HepG2 (cell line): ENCODE data around the gene NUP214. TPM values are rescaled to one million over a fixed set of nuclear protein-coding genes. Genes with fewer than 3 reads are reported as not detected.

Experiments used
- ATAC-seq: fragments of 200-7000 bp; cut with Tn5 transposase; 3 replicates; pipeline ENCODE4 v1.9.1; 2020; ENCODE audit warnings: mild to moderate bottlenecking, moderate library complexity
- BruUV-seq: library from RNA; stranded (reverse); fragments of 400-500 nt; replicated peaks from 2 replicates; lab custom pipeline; 2021; lab: Mats Ljungman, UMichigan
- CTCF ChIA-PET: fragments of 300-600 bp; formaldehyde crosslinking; extraction: SDS; loops from one replicate; lab custom pipeline; 2021; ENCODE audit warnings: low total read pairs, inconsistent platforms, low intra/inter-chr PET ratio; lab: Yijun Ruan, JAX
- POLR2A ChIA-PET: fragments of 350-600 bp; sonication (Branson Sonifier 250); formaldehyde crosslinking; loops from one replicate; lab custom pipeline; 2020; ENCODE audit warnings: antibody characterized with exemption, inconsistent platforms; lab: Yijun Ruan, JAX
- DNase-seq: peaks from one replicate; pipeline ENCODE4 v3.0.0-alpha.2; 2015; ENCODE audit warnings: low spot score
- FAIRE-seq: peaks from 3 replicates; lab custom pipeline; 2011; peaks lifted over from hg19 to GRCh38; lab: Jason Lieb, UNC
- H2AFZ ChIP-seq: one replicate; pipeline ENCODE4 v1.6.1; 2011; ENCODE audit warnings: low read length, inconsistent platforms
- H3K27ac ChIP-seq: fragments of 300-600 bp; 3 replicates; pipeline ENCODE4 v1.8.0; 2011; ENCODE audit warnings: mixed run types, mild to moderate bottlenecking, mixed read lengths, low read length, inconsistent platforms; ENCODE audit not compliant: insufficient read depth; ENCODE audit errors: extremely low read length
- H3K27me3 ChIP-seq, 2 experiments: fragments of 200-600 bp in 1 of 2; 2 replicates in 1 of 2; 3 replicates in 1 of 2; pipeline versions ENCODE4 v1.6.0 to v1.8.0; 2011; ENCODE audit warnings: low read length in 2 of 2, mild to moderate bottlenecking in 2 of 2, moderate library complexity in 2 of 2, inconsistent platforms in 1 of 2; ENCODE audit not compliant: insufficient read depth in 2 of 2, control insufficient read depth in 1 of 2
- H3K36me3 ChIP-seq, 2 experiments: fragments of 200-600 bp in 1 of 2; replicated peaks in 1 of 2; 2 replicates in 1 of 2; 3 replicates in 1 of 2; pipeline versions ENCODE4 v1.5.1 to v1.8.0; 2011; ENCODE audit warnings: low read length in 2 of 2, inconsistent platforms in 1 of 2; ENCODE audit not compliant: insufficient read depth in 2 of 2, control insufficient read depth in 1 of 2
- H3K4me1 ChIP-seq: 2 replicates; pipeline ENCODE4 v1.5.1; 2012; ENCODE audit warnings: low read length, inconsistent platforms; ENCODE audit not compliant: insufficient read depth
- H3K4me2 ChIP-seq: 2 replicates; pipeline ENCODE4 v1.6.0; 2011; ENCODE audit warnings: low read depth, low read length, inconsistent platforms
- H3K4me3 ChIP-seq, 3 experiments: fragments of 200-600 bp in 1 of 3; sonication (generic), shearing (Covaris generic) in 1 of 3; replicated peaks in 1 of 3; 2 replicates each; pipeline ENCODE4 v1.5.1; 2011 to 2016; ENCODE audit warnings: low read length in 3 of 3, inconsistent platforms in 2 of 3, low read depth in 2 of 3, mild to moderate bottlenecking in 2 of 3, control low read depth in 1 of 3, mixed read lengths in 1 of 3; ENCODE audit not compliant: insufficient read depth in 1 of 3
- H3K79me2 ChIP-seq: one replicate; pipeline ENCODE4 v1.6.1; 2011; ENCODE audit warnings: low read length, inconsistent platforms; ENCODE audit not compliant: insufficient read depth
- H3K9ac ChIP-seq: 2 replicates; pipeline ENCODE4 v1.6.0; 2011; ENCODE audit warnings: mild to moderate bottlenecking, low read depth, low read length, inconsistent platforms; ENCODE audit not compliant: insufficient read depth
- H3K9me3 ChIP-seq: 2 replicates; pipeline ENCODE4 v1.5.1; 2012; ENCODE audit warnings: mild to moderate bottlenecking, low read length
- H4K20me1 ChIP-seq: 2 replicates; pipeline ENCODE4 v1.6.0; 2011; ENCODE audit warnings: inconsistent platforms, mild to moderate bottlenecking, low read length, moderate library complexity; ENCODE audit not compliant: insufficient read depth
- KLF6 ChIP-seq: IDR thresholded peaks from 2 replicates; pipeline ENCODE4 v1.8.0; 2016; ENCODE audit warnings: missing biosample characterization, missing genetic modification reagents
- NFYB ChIP-seq: sonication (generic); formaldehyde crosslinking; IDR thresholded peaks from 2 replicates; pipeline ENCODE4 v1.4.0; 2020; ENCODE audit warnings: missing genetic modification reagents
- NFYC ChIP-seq: IDR thresholded peaks from 2 replicates; pipeline ENCODE4 v1.6.1; 2016; ENCODE audit warnings: missing genetic modification reagents, missing compliant biosample characterization
- PPARG ChIP-seq: conservative IDR thresholded peaks from 2 replicates; pipeline ENCODE4 v1.6.1; 2016; ENCODE audit warnings: missing biosample characterization, missing genetic modification reagents
- RAD51 ChIP-seq: fragments of 450-650 bp; IDR thresholded peaks from 2 replicates; pipeline ENCODE4 v1.6.1; 2016; ENCODE audit warnings: borderline replicate concordance
- ZNF451 ChIP-seq: sonication (generic); formaldehyde crosslinking; IDR thresholded peaks from 2 replicates; pipeline ENCODE4 v1.5.0; 2020; ENCODE audit warnings: mild to moderate bottlenecking, missing genetic modification reagents
- WGBS: methylation state at CpG from one replicate; pipeline ENCODE4 v1.1.6; 2017; ENCODE audit warnings: low lambda C conversion rate; 5-methylcytosine and 5-hydroxymethylcytosine counted together
- in situ Hi-C: cut with HindIII; loops from 2 replicates; pipeline ENCODE4 v1.10.0; 2017; ENCODE audit warnings: low pct_unique_long_range_greater_than_20kb; ENCODE audit not compliant: extremely low pct_ligation_motif_present
- intact Hi-C: fragments of 100-400 bp; cut with micrococcal nuclease; formaldehyde crosslinking; loops from one replicate; pipeline ENCODE4 v1.10.0; 2022; ENCODE audit not compliant: unreplicated experiment
- polyA plus RNA-seq, 8 experiments: library from polyadenylated mRNA; depleted of rRNA in 3 of 8; stranded (reverse) in 7 of 8; unstranded in 1 of 8; fragments of >200 nt; fragmentation: Illumina TruSeq in 4 of 8; extraction: Trizol in 4 of 8; gene quantifications; 2 replicates each; pipeline versions ENCODE4 v1.2.1 to v1.2.3, GENCODE V29; 2011 to 2016; ENCODE audit warnings: low read depth in 4 of 8, missing spikeins in 1 of 8, mixed read lengths in 1 of 8; ENCODE audit not compliant: insufficient read depth in 1 of 8
- total RNA-seq, 5 experiments: library from RNA; depleted of rRNA; stranded (reverse); fragments of >200 nt; fragmentation: Illumina TruSeq; extraction: Trizol; gene quantifications; 2 replicates each; pipeline ENCODE4 v1.2.3, GENCODE V29; 2016; ENCODE audit warnings: low read depth in 1 of 5
- TF ChIP-seq, protein P1 (sequence below), 2 experiments: sonication (generic) in 1 of 2; formaldehyde crosslinking in 1 of 2; IDR thresholded peaks; 2 replicates each; pipeline versions ENCODE4 v1.5.1 to v1.6.1; 2011 to 2020; ENCODE audit warnings: borderline replicate concordance in 1 of 2, low read depth in 1 of 2, low read length in 1 of 2, mild to moderate bottlenecking in 1 of 2, missing genetic modification reagents in 1 of 2, moderate library complexity in 1 of 2
- TF ChIP-seq, protein P2 (sequence below): sonication (generic); formaldehyde crosslinking; IDR thresholded peaks from 2 replicates; pipeline ENCODE4 v1.5.1; 2020; ENCODE audit warnings: missing genetic modification reagents, mild to moderate bottlenecking, borderline replicate concordance

NUP214 gene
- total and polyA plus RNA-seq, 2 of the 13 experiments (the other 11 are each of a cell fraction or from before 2014, with no cell fraction given): 8.4 to 16.0 TPM

DNA sequence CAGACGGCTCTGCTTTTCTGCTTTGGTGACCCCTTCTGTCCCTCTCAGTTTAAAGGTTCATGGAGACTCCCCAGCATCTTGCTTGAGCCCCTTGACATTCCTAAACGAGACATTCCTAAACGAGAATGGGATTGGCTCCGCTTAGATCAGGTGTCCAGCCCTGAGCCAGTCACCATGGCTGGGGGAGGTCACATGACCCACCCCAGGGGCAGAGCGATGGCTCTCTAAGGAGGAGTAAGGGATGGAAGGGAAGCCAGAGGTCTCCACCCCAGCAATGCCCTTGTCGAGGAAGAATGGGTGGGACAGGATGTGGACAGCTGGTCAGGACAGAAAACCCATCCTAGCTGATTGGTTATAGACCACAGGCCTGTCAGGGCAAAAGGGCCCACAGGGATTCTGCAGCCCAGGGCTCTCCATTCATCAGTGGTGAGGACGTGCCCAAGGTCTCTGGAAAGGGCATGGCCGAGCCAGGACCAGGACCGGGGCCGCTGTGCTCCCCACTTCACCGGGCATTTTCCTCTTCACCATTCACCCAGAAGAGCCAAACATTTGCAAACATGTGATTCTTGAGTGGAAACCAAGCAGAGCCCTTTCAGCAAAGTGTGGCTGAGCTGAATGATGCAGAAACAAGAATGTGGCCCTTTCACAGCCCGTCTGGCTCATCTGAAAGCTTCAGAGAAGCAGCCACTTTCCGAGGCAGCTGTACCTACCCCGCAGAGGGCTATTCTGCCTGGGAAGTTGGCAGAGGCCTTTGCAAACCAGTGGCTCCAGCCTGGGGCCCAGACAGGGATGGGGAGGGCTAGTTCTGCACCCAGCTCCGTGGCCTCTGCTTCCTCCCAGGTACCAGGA, 48.8 kb upstream of the NUP214 start:
- no peak overlapping the region for H3K9ac ChIP-seq
- H3K79me2 ChIP-seq: no peaks in the 10 kb centered on the region
- no peaks in the 10 kb centered on the region for H3K36me3 ChIP-seq
- no peaks in the 10 kb centered on the region for H4K20me1 ChIP-seq
- no peak for DNase-seq
- 31% methylated on average over 9 of the region's 15 CpGs for WGBS
- ChIA-PET CTCF (no interaction called here), POLR2A (no interaction called here)
- in situ Hi-C loops (no loop called here), intact Hi-C loops (no loop called here)
- H3K4me2 ChIP-seq: 0 out of 2 replicates have a peak overlapping the region, but pooled peaks have one; percentile 13
- peak; percentile 18 for ATAC-seq
- FAIRE-seq: no peak
- TF ChIP-seq RAD51 (peak; percentile 62), NFYC (CRISPR knock-in tag) (0 out of 2 replicates have a peak, but pooled peaks have one; percentile 40), PPARG (CRISPR knock-in tag) (no peak), KLF6 (CRISPR knock-in tag) (no peak), ZNF451 (no peak), NFYB (peak; percentile 47; the same call in 1 of the 2 replicates)
- TF ChIP-seq, protein P1, sequence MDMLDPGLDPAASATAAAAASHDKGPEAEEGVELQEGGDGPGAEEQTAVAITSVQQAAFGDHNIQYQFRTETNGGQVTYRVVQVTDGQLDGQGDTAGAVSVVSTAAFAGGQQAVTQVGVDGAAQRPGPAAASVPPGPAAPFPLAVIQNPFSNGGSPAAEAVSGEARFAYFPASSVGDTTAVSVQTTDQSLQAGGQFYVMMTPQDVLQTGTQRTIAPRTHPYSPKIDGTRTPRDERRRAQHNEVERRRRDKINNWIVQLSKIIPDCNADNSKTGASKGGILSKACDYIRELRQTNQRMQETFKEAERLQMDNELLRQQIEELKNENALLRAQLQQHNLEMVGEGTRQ (IDR thresholded peaks at IDR 0.05; ENCODE audit: low read depth, low read length): peak; percentile 65; the same call in 1 of the 2 replicates
- TF ChIP-seq, protein P1 (CRISPR knock-in tag; IDR thresholded peaks at IDR 0.05; ENCODE audit: borderline replicate concordance): peak; percentile 52; the same call in 1 of the 2 replicates
- TF ChIP-seq, protein P2, sequence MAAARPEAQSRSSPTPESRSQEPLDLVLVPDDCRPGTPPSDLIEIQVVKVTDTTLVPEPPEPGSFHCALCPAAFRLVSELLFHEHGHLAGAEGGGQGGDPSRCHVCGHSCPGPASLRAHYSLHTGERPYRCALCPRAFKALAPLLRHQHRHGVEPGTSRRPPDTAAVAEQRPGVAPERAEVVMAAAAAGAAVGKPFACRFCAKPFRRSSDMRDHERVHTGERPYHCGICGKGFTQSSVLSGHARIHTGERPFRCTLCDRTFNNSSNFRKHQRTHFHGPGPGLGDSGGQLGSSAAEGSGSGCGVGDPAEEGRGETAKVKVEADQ (CRISPR knock-in tag): no peak
- BruUV-seq: no TSS peak
- H3K9me3 ChIP-seq: no peaks in the 10 kb centered on the region
- H3K27me3 ChIP-seq: peaks cover 6 to 51% of the 10 kb centered on the region in 2 experiments; a peak in 4 of 5 replicates
- no peak overlapping the region for H3K27ac ChIP-seq
- H2AFZ ChIP-seq: no peak overlapping the region
- H3K4me3 ChIP-seq: no peak overlapping the region
- H3K4me1 ChIP-seq: peaks cover 32% of the 10 kb centered on the region
